Activated gamma-delta T cell treated with Interleukin-2 at 50 U/mL for 16 hours (primary cell): ENCODE data around the gene ANK2.

Experiments
- DNase-seq: peaks from one replicate; pipeline ENCODE4 v3.0.0-alpha.2; 2020

Gene ANK2

DNA sequence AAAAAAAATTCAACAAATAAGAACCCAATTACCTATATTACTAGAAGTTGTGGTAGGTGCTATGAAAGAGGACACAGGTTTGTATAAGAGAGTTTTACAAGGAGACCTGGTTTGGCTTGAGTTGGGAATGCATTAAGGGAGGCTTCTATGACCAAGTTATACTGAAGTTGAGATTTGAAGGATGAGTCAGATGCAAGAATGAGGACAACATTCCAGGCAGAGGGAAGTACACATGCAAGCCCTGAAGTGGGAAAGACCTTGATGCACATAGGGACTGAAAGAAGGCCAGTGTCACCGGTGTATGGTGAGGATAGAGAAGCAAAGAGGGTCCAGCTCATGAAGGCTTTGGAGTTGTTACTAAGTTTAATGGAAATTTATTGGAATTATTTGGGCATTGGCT is 52.2 kb downstream of the ANK2 start:
- no peak for DNase-seq

DNA sequence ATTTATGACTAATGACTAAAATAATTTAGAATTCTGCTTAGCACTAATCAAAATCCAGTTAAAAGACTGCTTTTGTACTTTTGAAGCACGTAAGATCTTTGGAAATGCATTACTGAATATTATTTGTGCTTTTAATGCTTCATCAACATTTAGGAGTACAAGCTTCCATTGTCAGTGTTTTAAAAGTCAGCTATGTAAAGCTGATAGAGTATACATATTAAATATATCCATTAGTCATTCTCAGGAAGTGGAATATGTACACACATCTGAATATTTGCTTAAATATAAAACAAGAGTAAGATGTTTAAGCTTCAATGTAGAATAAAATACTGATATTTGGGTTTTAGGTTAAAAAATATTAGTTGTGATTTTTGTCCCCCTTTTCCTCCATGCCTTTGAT is 54.1 kb downstream of the ANK2 start:
- no peak for DNase-seq

GRCh38 chr4:113106108-113106507 is 56.7 kb downstream of the ANK2 start:
- no peak for DNase-seq

DNA sequence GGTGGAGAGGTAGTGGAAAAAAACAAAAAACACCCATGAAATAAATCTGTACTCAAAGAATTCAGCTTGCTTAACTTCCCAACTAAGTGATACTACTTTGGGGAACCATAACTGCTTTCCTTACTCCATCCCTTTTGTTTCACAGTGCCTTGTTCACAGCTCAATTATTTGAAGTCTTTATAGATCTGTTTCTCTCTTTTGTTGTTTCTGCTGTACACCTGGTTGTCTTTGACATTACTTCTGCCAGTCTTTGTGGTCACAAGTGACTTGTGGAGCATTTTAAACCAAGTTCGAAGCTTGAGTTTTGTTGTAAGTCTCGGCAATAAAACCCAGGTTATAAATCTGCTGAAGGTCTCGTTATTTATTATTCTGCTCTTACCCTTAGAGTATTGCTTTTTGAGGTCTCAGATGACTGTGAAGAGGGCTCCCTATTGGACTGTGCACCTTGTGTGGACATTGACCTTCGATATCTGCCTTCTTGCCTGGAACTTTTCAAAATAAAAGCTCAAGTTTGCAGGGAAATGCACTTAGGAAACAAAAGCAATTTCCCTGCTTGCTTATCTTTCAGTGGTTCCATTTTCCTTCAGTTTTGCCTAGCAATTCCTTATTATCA is 59.8 kb downstream of the ANK2 start:
- no peak for DNase-seq

DNA sequence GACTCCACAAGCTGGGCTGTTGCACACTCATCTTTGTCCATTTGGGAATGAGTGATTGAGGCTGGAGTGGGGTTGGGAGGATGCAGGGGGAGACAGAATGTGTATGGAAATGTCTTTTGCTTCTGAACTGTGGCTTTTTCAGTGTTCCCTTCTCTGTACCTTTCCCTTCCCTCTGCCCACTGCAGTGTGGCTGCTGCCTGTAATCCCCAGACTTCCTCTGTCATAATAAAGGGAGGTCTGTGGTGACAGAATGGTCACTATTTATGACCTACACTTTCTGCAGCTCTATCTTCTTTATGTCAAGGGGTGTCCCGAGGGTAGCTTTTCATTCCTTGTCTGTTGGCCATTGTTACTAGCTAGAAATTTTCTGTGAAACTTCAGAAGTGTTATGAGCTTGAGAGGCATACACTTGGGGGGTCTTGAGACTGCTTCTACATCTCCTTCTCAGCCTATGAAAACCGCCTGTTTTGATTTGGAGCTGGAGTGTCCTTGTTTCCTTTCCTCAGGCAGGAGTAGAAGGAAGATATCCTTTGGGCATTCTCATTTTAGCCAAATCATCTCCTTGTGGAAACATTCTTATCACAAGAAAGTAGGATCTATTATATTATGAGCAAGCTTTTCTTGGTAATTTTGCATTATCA is 63.0 kb downstream of the ANK2 start:
- DNase-seq = no peak

GRCh38 chr4:113113151-113113550 is 63.7 kb downstream of the ANK2 start:
- DNase-seq = no peak

- no peak for DNase-seq
Measured at GRCh38 chr4:113114884-113115283, 65.4 kb downstream of the ANK2 start.

- no peak for DNase-seq
Measured at GRCh38 chr4:113116414-113117357, 67.2 kb downstream of the ANK2 start.

GRCh38 chr4:113117358-113117702 is 67.9 kb downstream of the ANK2 start:
- no peak for DNase-seq

- DNase-seq = no peak
Measured at GRCh38 chr4:113122066-113122465, 72.6 kb downstream of the ANK2 start.

DNA sequence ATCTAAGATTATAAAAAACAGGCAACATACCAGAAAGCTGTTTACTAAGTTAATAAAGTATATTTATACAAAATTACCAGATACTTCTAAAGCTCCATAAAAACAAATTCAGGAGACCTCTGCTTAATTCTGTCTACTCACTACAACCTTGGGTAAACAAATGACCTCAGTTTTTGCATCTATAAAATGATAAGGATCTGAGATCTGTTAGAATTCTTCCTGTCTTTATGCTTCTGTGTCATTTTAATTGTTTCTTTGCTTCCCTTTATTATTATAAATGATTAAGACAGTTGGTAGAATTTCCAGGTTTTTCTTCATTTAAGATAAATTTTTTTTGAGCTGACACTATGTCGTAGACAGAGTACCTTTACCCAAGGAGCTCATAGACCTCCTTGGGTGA is 76.0 kb downstream of the ANK2 start:
- no peak for DNase-seq

- DNase-seq = no peak
Measured at GRCh38 chr4:113131136-113131535, 81.7 kb downstream of the ANK2 start.

- no peak for DNase-seq
Measured at GRCh38 chr4:113131621-113132020, 82.2 kb downstream of the ANK2 start.

- no peak for DNase-seq
Measured at GRCh38 chr4:113141901-113142346, 92.5 kb downstream of the ANK2 start.

GRCh38 chr4:113142351-113142750 is 92.9 kb downstream of the ANK2 start:
- DNase-seq = no peak

DNA sequence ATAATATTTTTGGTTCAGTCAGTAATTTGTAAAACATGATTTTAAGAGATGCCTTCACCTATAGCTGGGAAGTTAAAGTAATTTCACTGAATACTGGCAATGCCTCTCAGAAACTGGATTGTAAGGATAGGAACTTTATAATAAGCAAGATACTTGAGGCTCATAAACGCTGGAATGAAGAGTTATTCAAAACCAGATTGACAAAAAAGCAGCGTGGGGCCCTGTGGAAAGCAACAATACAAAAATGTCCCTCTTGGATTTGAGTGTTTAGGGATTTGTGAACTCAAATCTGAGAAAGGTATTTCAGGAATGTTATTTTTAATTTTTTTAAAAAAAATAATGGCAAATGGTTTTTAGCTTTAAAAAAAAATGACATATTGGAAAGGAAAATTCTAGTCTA is 94.6 kb downstream of the ANK2 start:
- DNase-seq = no peak

- DNase-seq = no peak
Measured at GRCh38 chr4:113145147-113145518, 95.7 kb downstream of the ANK2 start.

- no peak for DNase-seq
Measured at GRCh38 chr4:113145519-113146291, 96.3 kb downstream of the ANK2 start.

- DNase-seq = no peak
Measured at GRCh38 chr4:113146876-113147358, 97.5 kb downstream of the ANK2 start.

- no peak for DNase-seq
Measured at GRCh38 chr4:113147498-113148111, 98.2 kb downstream of the ANK2 start.

GRCh38 chr4:113148925-113149324 is 99.5 kb downstream of the ANK2 start:
- no peak for DNase-seq

GRCh38 chr4:113153529-113154101 is 104.2 kb downstream of the ANK2 start:
- DNase-seq = no peak
